Peyer's patch (tissue), 4 donors: ENCODE measurements around the gene CADPS.

Experiments
- POLR2A ChIP-seq, 2 donors: fragments of 450-650 bp; IDR thresholded peaks; one replicate each; pipeline ENCODE4 v1.5.1; 2017; ENCODE audit warnings: antibody characterized with exemption in 2 of 2, mild to moderate bottlenecking in 2 of 2, moderate library complexity in 2 of 2
- TF ChIP-seq, protein P1 (sequence below), 6 experiments: fragments of 450-650 bp in 4 of 6; fragments of 200-600 bp in 2 of 6; sonication (generic) in 1 of 6; IDR thresholded peaks; one replicate each; pipeline ENCODE4 v1.5.1; 2017 to 2019; ENCODE audit warnings: antibody characterized with exemption in 6 of 6, mild to moderate bottlenecking in 3 of 6, moderate library complexity in 1 of 6

DNA sequence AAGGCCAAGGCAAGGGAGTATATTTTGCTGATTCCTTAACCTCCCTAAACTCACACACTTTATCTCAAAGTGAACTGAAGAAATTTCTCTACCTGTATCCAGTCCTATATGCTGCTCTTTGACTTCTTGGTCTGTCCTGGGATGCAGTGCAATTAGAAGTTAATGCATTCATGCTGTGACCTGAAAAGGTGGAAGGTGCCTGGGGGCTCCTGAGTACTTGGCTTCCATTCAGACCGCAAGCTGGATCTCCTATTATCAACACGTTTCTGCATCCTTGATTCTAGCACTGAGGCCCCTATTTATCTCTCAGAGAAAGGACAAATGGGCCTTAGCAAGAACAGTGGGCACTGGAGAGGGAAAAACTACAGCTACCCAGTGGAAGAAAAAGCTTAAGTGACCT is 17.7 kb upstream of the CADPS start:
- TF ChIP-seq, protein P1, sequence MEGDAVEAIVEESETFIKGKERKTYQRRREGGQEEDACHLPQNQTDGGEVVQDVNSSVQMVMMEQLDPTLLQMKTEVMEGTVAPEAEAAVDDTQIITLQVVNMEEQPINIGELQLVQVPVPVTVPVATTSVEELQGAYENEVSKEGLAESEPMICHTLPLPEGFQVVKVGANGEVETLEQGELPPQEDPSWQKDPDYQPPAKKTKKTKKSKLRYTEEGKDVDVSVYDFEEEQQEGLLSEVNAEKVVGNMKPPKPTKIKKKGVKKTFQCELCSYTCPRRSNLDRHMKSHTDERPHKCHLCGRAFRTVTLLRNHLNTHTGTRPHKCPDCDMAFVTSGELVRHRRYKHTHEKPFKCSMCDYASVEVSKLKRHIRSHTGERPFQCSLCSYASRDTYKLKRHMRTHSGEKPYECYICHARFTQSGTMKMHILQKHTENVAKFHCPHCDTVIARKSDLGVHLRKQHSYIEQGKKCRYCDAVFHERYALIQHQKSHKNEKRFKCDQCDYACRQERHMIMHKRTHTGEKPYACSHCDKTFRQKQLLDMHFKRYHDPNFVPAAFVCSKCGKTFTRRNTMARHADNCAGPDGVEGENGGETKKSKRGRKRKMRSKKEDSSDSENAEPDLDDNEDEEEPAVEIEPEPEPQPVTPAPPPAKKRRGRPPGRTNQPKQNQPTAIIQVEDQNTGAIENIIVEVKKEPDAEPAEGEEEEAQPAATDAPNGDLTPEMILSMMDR (IDR thresholded peaks at IDR 0.05) = no peak
- no peak for TF ChIP-seq POLR2A (IDR thresholded peaks at IDR 0.05)
